Esophagus (tissue), 2 donors: ENCODE results near the gene PRICKLE1. TPM values are rescaled to one million over a fixed set of nuclear protein-coding genes. Genes with fewer than 3 reads are reported as not detected.

Experiments used
- H3K27ac ChIP-seq, 2 donors: one replicate each; pipeline ENCODE4 v1.5.1; 2013; ENCODE audit warnings: low read depth in 2 of 2, mild to moderate bottlenecking in 2 of 2, inconsistent platforms in 1 of 2, low read length in 1 of 2, moderate library complexity in 1 of 2
- H3K27me3 ChIP-seq, 2 donors: one replicate each; pipeline ENCODE4 v1.6.1; 2013; ENCODE audit warnings: low read length in 2 of 2, control low read depth in 1 of 2, mild to moderate bottlenecking in 1 of 2; ENCODE audit not compliant: insufficient read depth in 2 of 2, control insufficient read depth in 1 of 2
- H3K36me3 ChIP-seq, 2 donors: one replicate each; pipeline ENCODE4 v1.6.1; 2013; ENCODE audit warnings: low read length in 1 of 2; ENCODE audit not compliant: control insufficient read depth in 2 of 2, insufficient read depth in 2 of 2
- H3K4me1 ChIP-seq, 2 donors: one replicate each; pipeline ENCODE4 v1.6.1; 2013; ENCODE audit warnings: low read length in 1 of 2; ENCODE audit not compliant: control insufficient read depth in 2 of 2, insufficient read depth in 2 of 2
- H3K4me3 ChIP-seq, 2 donors: one replicate each; pipeline ENCODE4 v1.5.1; 2013; ENCODE audit warnings: low read length in 2 of 2, mild to moderate bottlenecking in 2 of 2, low read depth in 1 of 2, moderate library complexity in 1 of 2
- H3K9me3 ChIP-seq, 2 donors: one replicate each; pipeline ENCODE4 v1.6.1; 2013; ENCODE audit warnings: mild to moderate bottlenecking in 2 of 2, low read depth in 1 of 2, low read length in 1 of 2, moderate library complexity in 1 of 2; ENCODE audit not compliant: control insufficient read depth in 2 of 2, insufficient read depth in 1 of 2
- WGBS, 2 donors: extraction: QIAGEN DNeasy Blood & Tissue Kit; methylation state at CpG; one replicate each; pipeline ENCODE4 v1.1.7; 2013; 5-methylcytosine and 5-hydroxymethylcytosine counted together
- polyA plus RNA-seq, 2 donors: library from polyadenylated mRNA; stranded (reverse); fragments of 200-250 nt; gene quantifications; one replicate each; pipeline ENCODE4 v1.2.3, GENCODE V29; 2013
- donor health status: healthy with polysubstance abuse.
- donor health status: Bipolar disorder and iron deficiency.

The PRICKLE1 gene
- polyA plus RNA-seq, 2 donors = 0.45 to 0.91 TPM

DNA sequence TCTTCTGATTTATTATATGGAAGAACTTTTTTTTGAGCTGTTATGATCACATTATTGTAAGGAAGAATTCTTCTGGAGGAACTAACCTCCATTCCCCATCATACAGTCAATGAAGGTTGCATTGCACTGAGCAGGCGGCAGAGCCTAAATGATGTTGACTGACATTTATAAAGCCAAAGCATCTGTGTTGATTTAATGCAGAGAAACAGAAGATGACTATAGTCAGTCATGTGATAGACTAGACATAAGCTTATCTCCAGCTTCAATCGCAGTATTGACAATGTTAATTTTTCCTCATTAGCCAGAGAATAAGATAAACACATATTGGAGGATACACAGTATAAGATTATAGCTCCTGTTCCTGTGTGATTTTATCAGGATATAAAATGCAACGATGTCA lies 82.0 kb downstream of the PRICKLE1 start:
- Histone ChIP-seq H3K9me3 (no peaks in the 10 kb centered on the region), H3K4me3 (no peak overlapping the region), H3K36me3 (no peaks in the 10 kb centered on the region), H3K4me1 (no peaks in the 10 kb centered on the region), H3K27me3 (no peaks in the 10 kb centered on the region), H3K27ac (no peak overlapping the region)
- 70 to 92% methylated on average over 3 of the region's 3 CpGs for WGBS, 2 donors

DNA sequence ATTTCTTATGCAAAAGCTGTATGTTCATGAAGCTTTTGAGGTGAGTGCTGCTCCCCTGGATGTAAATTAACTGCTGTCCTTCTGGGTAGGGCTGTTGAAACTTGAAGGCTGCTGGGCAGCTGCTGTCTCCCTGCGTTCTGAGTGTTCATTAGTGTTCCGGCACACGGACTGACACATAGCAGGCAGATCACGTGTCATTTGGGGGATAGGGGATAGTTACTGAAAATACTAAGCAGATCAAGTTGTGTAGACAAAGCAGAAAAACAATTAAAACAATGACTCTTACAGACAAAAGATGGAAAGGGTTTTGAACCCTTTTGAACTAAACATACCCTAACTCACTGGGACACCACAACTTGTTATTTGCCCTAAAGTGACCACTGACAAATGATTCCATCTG lies 82.5 kb downstream of the PRICKLE1 start:
- no peaks in the 10 kb centered on the region for H3K27me3 ChIP-seq
- no peak overlapping the region for H3K4me3 ChIP-seq
- H3K36me3 ChIP-seq = no peaks in the 10 kb centered on the region
- H3K9me3 ChIP-seq = no peaks in the 10 kb centered on the region
- WGBS, 2 donors = 84 to 88% methylated on average over 4 of the region's 4 CpGs
- H3K27ac ChIP-seq = no peak overlapping the region
- H3K4me1 ChIP-seq = no peaks in the 10 kb centered on the region

DNA sequence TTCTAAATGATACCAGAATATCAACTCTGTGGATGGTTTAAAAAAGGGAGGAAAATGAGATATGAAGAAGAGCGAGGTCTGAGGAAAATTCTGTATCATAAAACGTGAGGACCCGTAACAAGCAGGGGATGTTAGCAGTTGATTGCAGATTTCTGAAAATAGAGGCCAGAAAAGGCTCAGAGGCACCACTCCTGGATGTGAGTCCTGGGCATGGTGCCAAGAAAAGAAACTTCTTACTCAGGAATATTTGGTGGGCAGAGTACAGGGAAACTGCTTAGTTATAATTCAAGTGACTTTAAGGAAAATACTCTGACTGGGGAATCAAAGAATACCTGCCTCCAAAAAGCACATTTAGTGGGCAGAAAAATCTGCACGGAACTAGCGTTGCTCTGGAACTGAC lies 85.5 kb downstream of the PRICKLE1 start:
- Histone ChIP-seq H3K4me3 (no peak overlapping the region), H3K27me3 (no peaks in the 10 kb centered on the region), H3K9me3 (no peaks in the 10 kb centered on the region), H3K27ac (no peak overlapping the region), H3K36me3 (no peaks in the 10 kb centered on the region), H3K4me1 (no peaks in the 10 kb centered on the region)
- WGBS, 2 donors = 67 to 79% methylated on average over 5 of the region's 5 CpGs

GRCh38 chr12:42502682-42503081 lies 86.9 kb downstream of the PRICKLE1 start:
- Histone ChIP-seq H3K4me3 (no peak overlapping the region), H3K27me3 (no peaks in the 10 kb centered on the region), H3K27ac (no peak overlapping the region), H3K9me3 (no peaks in the 10 kb centered on the region), H3K4me1 (no peaks in the 10 kb centered on the region), H3K36me3 (no peaks in the 10 kb centered on the region)
- WGBS, 2 donors = 77 to 80% methylated on average over 6 of the region's 6 CpGs

GRCh38 chr12:42498549-42499247 lies 90.8 kb downstream of the PRICKLE1 start:
- Histone ChIP-seq H3K36me3 (no peaks in the 10 kb centered on the region), H3K9me3 (no peaks in the 10 kb centered on the region), H3K4me3 (no peak overlapping the region), H3K27ac (no peak overlapping the region), H3K4me1 (no peaks in the 10 kb centered on the region), H3K27me3 (no peaks in the 10 kb centered on the region)
- WGBS, 2 donors = 86 to 92% methylated on average over 3 of the region's 3 CpGs

GRCh38 chr12:42496886-42497285 lies 92.7 kb downstream of the PRICKLE1 start:
- H3K27ac ChIP-seq = no peak overlapping the region

GRCh38 chr12:42495244-42495643 lies 94.3 kb downstream of the PRICKLE1 start:
- no peaks in the 10 kb centered on the region for H3K36me3 ChIP-seq
- no peaks in the 10 kb centered on the region for H3K4me1 ChIP-seq
- H3K27me3 ChIP-seq = no peaks in the 10 kb centered on the region
- no peak overlapping the region for H3K4me3 ChIP-seq
- WGBS, 2 donors = 94 to 98% methylated on average over 4 of the region's 4 CpGs
- no peaks in the 10 kb centered on the region for H3K9me3 ChIP-seq
- H3K27ac ChIP-seq = no peak overlapping the region

More at GRCh38 chr12:42496886-42497285, 92.7 kb downstream of the PRICKLE1 start:
- Histone ChIP-seq H3K4me3 (no peak overlapping the region), H3K4me1 (no peaks in the 10 kb centered on the region), H3K27me3 (no peaks in the 10 kb centered on the region), H3K36me3 (no peaks in the 10 kb centered on the region), H3K9me3 (no peaks in the 10 kb centered on the region)
- WGBS, 2 donors = 85 to 95% methylated on average over 4 of the region's 4 CpGs

GRCh38 chr12:42492267-42492666 lies 97.3 kb downstream of the PRICKLE1 start:
- Histone ChIP-seq H3K9me3 (no peaks in the 10 kb centered on the region), H3K36me3 (no peaks in the 10 kb centered on the region), H3K27me3 (no peaks in the 10 kb centered on the region), H3K4me1 (no peaks in the 10 kb centered on the region), H3K27ac (no peak overlapping the region), H3K4me3 (no peak overlapping the region)
- whole genome bisulfite sequencing, 2 donors = 71 to 81% methylated on average over 1 of the region's 1 CpG

GRCh38 chr12:42490261-42490842 lies 99.2 kb downstream of the PRICKLE1 start:
- Histone ChIP-seq H3K9me3 (no peaks in the 10 kb centered on the region), H3K36me3 (no peaks in the 10 kb centered on the region), H3K4me3 (no peak overlapping the region), H3K4me1 (no peaks in the 10 kb centered on the region), H3K27ac (no peak overlapping the region), H3K27me3 (no peaks in the 10 kb centered on the region)
- 88% methylated on average over 5 of the region's 5 CpGs for WGBS, 2 donors

- Histone ChIP-seq H3K4me1 (no peaks in the 10 kb centered on the region), H3K27ac (no peak overlapping the region), H3K27me3 (no peaks in the 10 kb centered on the region), H3K4me3 (no peak overlapping the region), H3K9me3 (no peaks in the 10 kb centered on the region), H3K36me3 (no peaks in the 10 kb centered on the region)
- 61 to 69% methylated on average over 2 of the region's 2 CpGs for WGBS, 2 donors
Observed at GRCh38 chr12:42486407-42486806, 103.1 kb downstream of the PRICKLE1 start.
